ENCODE results near the gene UBL3. TPM values are rescaled to one million over a fixed set of nuclear protein-coding genes. Genes with fewer than 3 reads are reported as not detected.

Gene UBL3
- total RNA-seq, 5 donors from 2014 or later (not counting 1 experiment from before 2014, with no cell fraction given), result 32.7 to 42.1 (median 34.6) TPM

DNA sequence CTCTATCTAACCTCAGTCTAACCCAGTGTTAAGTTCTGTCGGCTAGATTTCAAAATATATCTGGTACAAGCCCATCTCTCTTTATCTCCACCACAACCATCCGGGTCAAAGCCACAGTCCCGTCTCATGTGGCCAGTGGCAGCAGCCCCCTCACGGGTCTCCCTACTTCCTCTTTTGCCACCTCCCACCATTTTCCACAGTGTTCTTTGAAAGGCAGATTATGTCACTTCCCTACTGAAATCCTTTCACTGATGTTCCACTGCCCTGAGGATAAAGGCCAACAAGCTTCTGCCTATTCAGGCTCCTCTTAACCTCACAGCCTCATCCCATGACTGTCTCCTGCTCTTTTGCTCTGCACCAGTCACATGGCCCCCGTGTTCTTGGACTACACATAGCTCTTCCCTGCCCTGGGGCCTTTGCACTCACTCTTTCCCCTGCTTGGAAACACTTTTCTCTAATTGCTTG is 117.2 kb downstream of the UBL3 start:
- Histone ChIP-seq H3K27me3 (replicated peaks in 1 of 2; ENCODE audit: control insufficient read depth in 2 of 2, extremely low read depth in 1 of 2, insufficient read depth in 2 of 2, low read length in 1 of 2) (peaks cover 0 to 27% of the 10 kb centered on the region in 2 experiments), H3K4me3 (ENCODE audit: control insufficient read depth in 1 of 2, extremely low read depth in 1 of 2, low read length in 1 of 2) (no peak overlapping the region), H3K36me3 (ENCODE audit: control insufficient read depth in 2 of 2, extremely low read depth in 1 of 2, insufficient read depth in 1 of 2, low read length in 1 of 2) (no peaks in the 10 kb centered on the region), H3K27ac (ENCODE audit: low read length) (no peak overlapping the region), H3K4me1 (ENCODE audit: control insufficient read depth in 1 of 2, extremely low read depth in 1 of 2, insufficient read depth in 2 of 2, low read length in 2 of 2) (no peaks in the 10 kb centered on the region), H3K9me3 (no peaks in the 10 kb centered on the region)
- WGBS (ENCODE audit: insufficient coverage), result 13% methylated on average over 5 of the region's 5 CpGs
- Mint-ChIP-seq H3K4me3 (no peak overlapping the region), H3K27ac (no peak overlapping the region), H3K27me3 (peaks cover 41 to 49% of the 10 kb centered on the region in 2 donors), H3K4me1 (peaks cover 7 to 9% (median 7%) of the 10 kb centered on the region in 3 donors), H3K9me3 (no peaks in the 10 kb centered on the region), H3K36me3 (no peaks in the 10 kb centered on the region)
- POLR2A ChIA-PET, result no interaction called here
- CTCF ChIA-PET, result interaction anchor here in 1 of 2 donors (0.6 kb wide), 1 partner anchor 756 kb away, joined by 4 read pairs; no protein-coding TSS in a partner anchor
- DNase-seq (no peak), ATAC-seq (replicated peaks in 1 of 4) (no peak)

- Mint-ChIP-seq H3K4me3 (no peak overlapping the region), H3K36me3 (peaks cover 4% of the 10 kb centered on the region), H3K27ac (no peak overlapping the region), H3K4me1 (peaks cover 7 to 9% (median 7%) of the 10 kb centered on the region in 3 donors), H3K27me3 (peaks cover 43% of the 10 kb centered on the region in 2 donors), H3K9me3 (peaks cover 3 to 5% (median 4%) of the 10 kb centered on the region in 3 donors)
- ATAC-seq (replicated peaks in 1 of 4) (no peak), DNase-seq (no peak)
- H3K27me3 ChIP-seq (replicated peaks in 1 of 2; ENCODE audit: control insufficient read depth in 2 of 2, extremely low read depth in 1 of 2, insufficient read depth in 2 of 2, low read length in 1 of 2), result peaks cover 0 to 18% of the 10 kb centered on the region in 2 experiments
- no peaks in the 10 kb centered on the region for H3K36me3 ChIP-seq (ENCODE audit: control insufficient read depth in 2 of 2, extremely low read depth in 1 of 2, insufficient read depth in 1 of 2, low read length in 1 of 2)
- H3K9me3 ChIP-seq, result no peaks in the 10 kb centered on the region
- ChIA-PET CTCF (interaction anchor here in 1 of 2 donors (0.5 to 0.6 kb wide), 2 partner anchors 25 to 1254 kb away, joined by 3 read pairs; no protein-coding TSS in a partner anchor), POLR2A (interaction anchor here in 1 of 2 donors (0.7 kb wide), 1 partner anchor 112 kb away, joined by 3 read pairs; no protein-coding TSS in a partner anchor)
- H3K27ac ChIP-seq (ENCODE audit: low read length), result no peak overlapping the region
- H3K4me1 ChIP-seq (ENCODE audit: control insufficient read depth in 1 of 2, extremely low read depth in 1 of 2, insufficient read depth in 2 of 2, low read length in 2 of 2), result no peaks in the 10 kb centered on the region
- no peak overlapping the region for H3K4me3 ChIP-seq (ENCODE audit: control insufficient read depth in 1 of 2, extremely low read depth in 1 of 2, low read length in 1 of 2)
- WGBS (ENCODE audit: insufficient coverage), result 20% methylated on average over 1 of the region's 3 CpGs
Observed at GRCh38 chr13:29730253-29730652, 120.2 kb downstream of the UBL3 start.

DNA sequence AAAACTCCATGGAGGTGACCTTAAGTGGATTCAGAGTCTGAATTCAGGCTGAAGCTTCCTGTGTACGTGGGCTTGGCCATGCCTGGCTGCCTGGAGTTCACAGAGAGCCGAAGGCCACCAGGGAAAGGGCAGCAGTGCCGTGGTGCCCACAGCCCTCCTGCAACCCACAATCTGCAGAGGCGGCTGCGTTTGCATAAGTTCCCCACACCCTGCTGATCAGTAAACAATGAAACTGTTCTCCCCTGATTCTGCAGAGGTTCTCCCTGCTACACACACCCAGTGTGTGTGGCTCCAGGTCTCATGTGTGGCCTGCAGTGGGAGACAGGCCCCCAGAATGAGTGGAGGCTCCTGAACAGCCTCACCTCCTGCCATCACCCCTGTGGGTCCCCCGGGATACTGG is 128.0 kb downstream of the UBL3 start:
- ChIA-PET POLR2A (no interaction called here), CTCF (no interaction called here)
- Histone ChIP-seq H3K9me3 (no peaks in the 10 kb centered on the region), H3K4me1 (ENCODE audit: control insufficient read depth in 1 of 2, extremely low read depth in 1 of 2, insufficient read depth in 2 of 2, low read length in 2 of 2) (no peaks in the 10 kb centered on the region), H3K27ac (ENCODE audit: low read length) (no peak overlapping the region), H3K36me3 (ENCODE audit: control insufficient read depth in 2 of 2, extremely low read depth in 1 of 2, insufficient read depth in 1 of 2, low read length in 1 of 2) (no peaks in the 10 kb centered on the region), H3K4me3 (ENCODE audit: control insufficient read depth in 1 of 2, extremely low read depth in 1 of 2, low read length in 1 of 2) (no peak overlapping the region), H3K27me3 (replicated peaks in 1 of 2; ENCODE audit: control insufficient read depth in 2 of 2, extremely low read depth in 1 of 2, insufficient read depth in 2 of 2, low read length in 1 of 2) (peaks cover 0 to 12% of the 10 kb centered on the region in 2 experiments)
- peaks cover 4% of the 10 kb centered on the region for H3K36me3 Mint-ChIP-seq
- WGBS (ENCODE audit: insufficient coverage), result 64% methylated on average over 5 of the region's 6 CpGs
- H3K27ac Mint-ChIP-seq, result no peak overlapping the region
- peaks cover 13 to 15% of the 10 kb centered on the region in 2 donors for H3K27me3 Mint-ChIP-seq
- ATAC-seq (replicated peaks in 1 of 4), result no peak
- H3K4me3 Mint-ChIP-seq, result no peak overlapping the region
- H3K9me3 Mint-ChIP-seq, result peaks cover 3 to 5% (median 4%) of the 10 kb centered on the region in 3 donors
- no peaks in the 10 kb centered on the region for H3K4me1 Mint-ChIP-seq
- no peak for DNase-seq

DNA sequence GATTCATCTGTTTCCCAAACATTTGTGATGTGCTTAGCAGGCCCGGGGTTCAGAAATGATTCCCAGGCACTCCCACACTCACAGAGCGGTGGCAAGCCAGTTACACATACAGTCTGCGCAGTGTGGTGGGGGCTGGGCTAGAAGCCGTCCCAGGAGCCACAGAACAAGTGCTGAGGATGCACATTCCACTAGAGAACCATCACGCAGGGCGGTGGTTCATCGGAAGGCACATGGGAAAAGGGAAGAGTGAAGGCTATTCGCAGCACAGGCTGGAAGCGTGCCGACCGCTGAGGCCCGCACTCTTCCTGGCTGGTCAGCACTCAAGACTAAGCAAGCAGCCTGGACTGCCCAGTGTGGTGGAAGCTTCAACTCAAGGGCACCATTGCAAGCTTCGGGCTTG is 128.7 kb downstream of the UBL3 start:
- no peak overlapping the region for H3K4me3 Mint-ChIP-seq
- WGBS (ENCODE audit: insufficient coverage), result 100% methylated on average over 8 of the region's 13 CpGs
- POLR2A ChIA-PET, result no interaction called here

GRCh38 chr13:29718694-29719093 is 131.7 kb downstream of the UBL3 start:
- POLR2A ChIA-PET, result no interaction called here

More for the DNA sequence above, 128.7 kb downstream of the UBL3 start:
- peaks cover 0 to 12% of the 10 kb centered on the region in 2 experiments for H3K27me3 ChIP-seq (replicated peaks in 1 of 2; ENCODE audit: control insufficient read depth in 2 of 2, extremely low read depth in 1 of 2, insufficient read depth in 2 of 2, low read length in 1 of 2)
- no peak overlapping the region for H3K4me3 ChIP-seq (ENCODE audit: control insufficient read depth in 1 of 2, extremely low read depth in 1 of 2, low read length in 1 of 2)
- H3K4me1 Mint-ChIP-seq, result no peaks in the 10 kb centered on the region
- H3K27ac Mint-ChIP-seq, result no peak overlapping the region
- CTCF ChIA-PET, result no interaction called here
- H3K9me3 ChIP-seq, result no peaks in the 10 kb centered on the region
- ATAC-seq (replicated peaks in 1 of 4) (peak in 1 of 4 experiments; percentile 20), DNase-seq (no peak)
- peaks cover 13 to 15% of the 10 kb centered on the region in 2 donors for H3K27me3 Mint-ChIP-seq
- H3K36me3 ChIP-seq (ENCODE audit: control insufficient read depth in 2 of 2, extremely low read depth in 1 of 2, insufficient read depth in 1 of 2, low read length in 1 of 2), result no peaks in the 10 kb centered on the region
- peaks cover 3 to 5% (median 4%) of the 10 kb centered on the region in 3 donors for H3K9me3 Mint-ChIP-seq
- H3K36me3 Mint-ChIP-seq, result peaks cover 4% of the 10 kb centered on the region
- H3K27ac ChIP-seq (ENCODE audit: low read length), result no peak overlapping the region
- H3K4me1 ChIP-seq (ENCODE audit: control insufficient read depth in 1 of 2, extremely low read depth in 1 of 2, insufficient read depth in 2 of 2, low read length in 2 of 2), result no peaks in the 10 kb centered on the region

GRCh38 chr13:29716493-29716892 is 133.9 kb downstream of the UBL3 start:
- no peaks in the 10 kb centered on the region for H3K36me3 ChIP-seq (ENCODE audit: control insufficient read depth in 2 of 2, extremely low read depth in 1 of 2, insufficient read depth in 1 of 2, low read length in 1 of 2)
- no peak overlapping the region for H3K4me3 ChIP-seq (ENCODE audit: control insufficient read depth in 1 of 2, extremely low read depth in 1 of 2, low read length in 1 of 2)
- Mint-ChIP-seq H3K4me1 (no peaks in the 10 kb centered on the region), H3K27me3 (peaks cover 8 to 17% of the 10 kb centered on the region in 2 donors), H3K4me3 (no peak overlapping the region), H3K27ac (no peak overlapping the region), H3K36me3 (no peaks in the 10 kb centered on the region), H3K9me3 (peaks cover 0 to 4% (median 0%) of the 10 kb centered on the region in 3 donors)
- DNase-seq (no peak), ATAC-seq (replicated peaks in 1 of 4) (no peak)
- no peaks in the 10 kb centered on the region for H3K9me3 ChIP-seq
- no peaks in the 10 kb centered on the region for H3K4me1 ChIP-seq (ENCODE audit: control insufficient read depth in 1 of 2, extremely low read depth in 1 of 2, insufficient read depth in 2 of 2, low read length in 2 of 2)
- CTCF ChIA-PET, result no interaction called here
- H3K27me3 ChIP-seq (replicated peaks in 1 of 2; ENCODE audit: control insufficient read depth in 2 of 2, extremely low read depth in 1 of 2, insufficient read depth in 2 of 2, low read length in 1 of 2), result peaks cover 0 to 17% of the 10 kb centered on the region in 2 experiments
- WGBS (ENCODE audit: insufficient coverage), result 80% methylated on average over 1 of the region's 3 CpGs
- POLR2A ChIA-PET, result no interaction called here
- H3K27ac ChIP-seq (ENCODE audit: low read length), result no peak overlapping the region

More at GRCh38 chr13:29718694-29719093, 131.7 kb downstream of the UBL3 start:
- WGBS (ENCODE audit: insufficient coverage), result no CpG with 5 or more reads among the region's 1 CpG
- CTCF ChIA-PET, result no interaction called here
- Mint-ChIP-seq H3K9me3 (peaks cover 0 to 4% (median 0%) of the 10 kb centered on the region in 3 donors), H3K4me1 (no peaks in the 10 kb centered on the region), H3K4me3 (no peak overlapping the region), H3K27me3 (peaks cover 11 to 13% of the 10 kb centered on the region in 2 donors), H3K36me3 (no peaks in the 10 kb centered on the region), H3K27ac (no peak overlapping the region)
- DNase-seq, result no peak
- no peak overlapping the region for H3K4me3 ChIP-seq (ENCODE audit: control insufficient read depth in 1 of 2, extremely low read depth in 1 of 2, low read length in 1 of 2)
- H3K27ac ChIP-seq (ENCODE audit: low read length), result no peak overlapping the region
- H3K4me1 ChIP-seq (ENCODE audit: control insufficient read depth in 1 of 2, extremely low read depth in 1 of 2, insufficient read depth in 2 of 2, low read length in 2 of 2), result no peaks in the 10 kb centered on the region
- no peak for ATAC-seq (replicated peaks in 1 of 4)
- H3K9me3 ChIP-seq, result no peaks in the 10 kb centered on the region
- H3K36me3 ChIP-seq (ENCODE audit: control insufficient read depth in 2 of 2, extremely low read depth in 1 of 2, insufficient read depth in 1 of 2, low read length in 1 of 2), result no peaks in the 10 kb centered on the region
- peaks cover 0 to 22% of the 10 kb centered on the region in 2 experiments for H3K27me3 ChIP-seq (replicated peaks in 1 of 2; ENCODE audit: control insufficient read depth in 2 of 2, extremely low read depth in 1 of 2, insufficient read depth in 2 of 2, low read length in 1 of 2)
